ENCODE results near the gene TPSB2. TPM values are rescaled to one million over a fixed set of nuclear protein-coding genes. Genes with fewer than 3 reads are reported as not detected.
"Not testable (repeated sequence)": the region's sequence is repeated elsewhere in the genome, so short reads cannot be mapped to it uniquely, and the experiment has no call there.

The TPSB2 gene
- total RNA-seq, 1 experiment from 2014 or later: not detected

GRCh38 chr16:1261131-1261892 is 31.3 kb upstream of the TPSB2 start:
- DNase-seq (ENCODE audit: low read depth): no peak

- no peak for DNase-seq (ENCODE audit: low read depth)
Measured at GRCh38 chr16:1260101-1260680, 30.2 kb upstream of the TPSB2 start.

- no peak for DNase-seq (ENCODE audit: low read depth)
Measured at GRCh38 chr16:1259760-1260068, 29.7 kb upstream of the TPSB2 start.

- DNase-seq (ENCODE audit: low read depth): no peak
Measured at GRCh38 chr16:1258906-1259759, 29.1 kb upstream of the TPSB2 start.

GRCh38 chr16:1258225-1258600 is 28.2 kb upstream of the TPSB2 start:
- DNase-seq (ENCODE audit: low read depth): no peak

GRCh38 chr16:1257561-1258224 is 27.7 kb upstream of the TPSB2 start:
- no peak for DNase-seq (ENCODE audit: low read depth)

GRCh38 chr16:1256874-1257322 is 26.9 kb upstream of the TPSB2 start:
- no peak for DNase-seq (ENCODE audit: low read depth)

GRCh38 chr16:1256296-1256873 is 26.4 kb upstream of the TPSB2 start:
- not testable (repeated sequence) for DNase-seq (ENCODE audit: low read depth)

- DNase-seq (ENCODE audit: low read depth): not testable (repeated sequence)
Measured at GRCh38 chr16:1255276-1256122, 25.5 kb upstream of the TPSB2 start, which contains the start of gene TPSD1. Gene TPSD1 (plus strand): TSS chr16:1256069. CDS start chr16:1256281, 212 bp downstream.

- not testable (repeated sequence) for DNase-seq (ENCODE audit: low read depth)
Measured at GRCh38 chr16:1254821-1255220, 24.8 kb upstream of the TPSB2 start.

GRCh38 chr16:1253701-1254364 is 23.8 kb upstream of the TPSB2 start:
- DNase-seq (ENCODE audit: low read depth): not testable (repeated sequence)

- not testable (repeated sequence) for DNase-seq (ENCODE audit: low read depth)
Measured at GRCh38 chr16:1249031-1249755, 19.2 kb upstream of the TPSB2 start.

GRCh38 chr16:1247903-1248537 is 18.0 kb upstream of the TPSB2 start:
- not testable (repeated sequence) for DNase-seq (ENCODE audit: low read depth)

GRCh38 chr16:1245452-1246020 is 15.6 kb upstream of the TPSB2 start:
- no peak for DNase-seq (ENCODE audit: low read depth)

- DNase-seq (ENCODE audit: low read depth): peak; percentile 87
Measured at GRCh38 chr16:1244881-1245280, 14.9 kb upstream of the TPSB2 start.

- not testable (repeated sequence) for DNase-seq (ENCODE audit: low read depth)
Measured at GRCh38 chr16:1243907-1244850, 14.2 kb upstream of the TPSB2 start.

GRCh38 chr16:1243363-1243762 is 13.4 kb upstream of the TPSB2 start:
- DNase-seq (ENCODE audit: low read depth): not testable (repeated sequence)
